Measurements from ENCODE around the gene OR4E1. TPM values are rescaled to one million over a fixed set of nuclear protein-coding genes. Genes with fewer than 3 reads are reported as not detected.

OR4E1 gene
- total RNA-seq, 2 experiments from 2014 or later = not detected

DNA sequence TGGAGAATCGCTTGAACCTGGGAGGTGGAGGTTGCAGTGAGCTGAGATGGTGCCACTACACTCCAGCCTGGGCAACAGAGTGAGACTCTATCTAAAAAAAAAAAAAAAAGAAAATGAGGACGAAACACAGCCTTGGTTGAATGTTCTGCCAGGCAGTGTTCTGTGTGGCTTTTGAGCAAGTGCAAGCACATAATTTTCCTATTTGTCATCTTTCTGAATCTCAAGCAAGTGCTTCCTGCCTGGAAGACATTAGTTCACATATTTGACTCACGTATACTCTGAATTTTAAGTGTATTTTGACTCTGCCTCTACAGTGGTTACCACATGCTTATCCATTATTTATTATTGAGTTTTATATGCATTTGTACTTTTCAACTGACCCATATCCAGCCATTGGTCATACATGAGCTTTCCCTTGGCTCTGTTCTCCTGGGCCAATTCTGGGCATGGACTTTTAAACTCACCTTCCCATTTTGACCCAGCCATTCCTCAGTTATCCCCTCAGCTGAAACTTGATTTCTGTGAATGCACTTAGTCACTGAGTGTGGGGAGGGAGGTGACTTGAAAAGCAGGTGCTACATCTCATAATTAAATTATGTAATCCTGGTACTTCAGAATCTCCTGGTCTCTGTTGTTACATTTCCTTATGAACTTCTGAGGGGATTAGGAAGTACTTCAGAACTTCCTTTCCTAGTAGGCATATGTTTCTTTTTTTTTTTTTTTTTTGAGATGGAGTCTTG is 47.0 kb downstream of the OR4E1 start:
- Mint-ChIP-seq H3K27me3 (peaks cover 4% of the 10 kb centered on the region), H3K9me3 (no peaks in the 10 kb centered on the region), H3K4me1 (ENCODE audit: low read depth) (no peaks in the 10 kb centered on the region), H3K36me3 (ENCODE audit: low read depth) (no peaks in the 10 kb centered on the region), H3K4me3 (no peak overlapping the region), H3K27ac (no peak overlapping the region)
- ChIA-PET CTCF (no interaction called here), POLR2A (no interaction called here)
- DNase-seq (no peak), ATAC-seq (no peak)
- TF ChIP-seq CTCF (IDR thresholded peaks at IDR 0.05) = no peak
- intact Hi-C loops (cut with micrococcal nuclease) = no loop called here

Other genes with a start within 250 kb of the OR4E1 start
- gene CHD8, start 217.7 kb downstream of the OR4E1 start, total RNA-seq = 10 to 100 TPM; 82.3 to 85.3 TPM
- gene RAB2B, start 196.9 kb downstream of the OR4E1 start, total RNA-seq = 10 to 100 TPM; 18.2 to 19.8 TPM
- 10 to 100 TPM; 65.2 to 65.8 TPM for gene TOX4, start 196.6 kb downstream of the OR4E1 start, total RNA-seq
- gene METTL3, start 162.5 kb downstream of the OR4E1 start, total RNA-seq = 10 to 100 TPM; 66.7 to 70.8 TPM
- 1 to 10 TPM; 2.9 to 3.5 TPM for gene SALL2, start 147.5 kb downstream of the OR4E1 start, total RNA-seq
- gene OR10G3, start 93.7 kb downstream of the OR4E1 start, total RNA-seq = not detected
- not detected for gene OR10G2, start 38.9 kb downstream of the OR4E1 start, total RNA-seq
- not detected for gene OR4E2, start 20.0 kb downstream of the OR4E1 start, total RNA-seq